Calu3 (cell line): Measurements from ENCODE around the gene ARPC1A. TPM values are rescaled to one million over a fixed set of nuclear protein-coding genes. Genes with fewer than 3 reads are reported as not detected.
"Not testable (repeated sequence)": the region's sequence is repeated elsewhere in the genome, so short reads cannot be mapped to it uniquely, and the experiment has no call there.

Experiments
- BruUV-seq: library from RNA; stranded (reverse); fragments of 400-500 nt; replicated peaks from 2 replicates; lab custom pipeline; 2021; lab: Mats Ljungman, UMichigan
- CTCF ChIA-PET: fragments of 300-600 bp; sonication (Branson Sonifier 250); formaldehyde crosslinking; loops from one replicate; lab custom pipeline; 2022; ENCODE audit warnings: antibody characterized with exemption; lab: Charles Lee
- DNase-seq: peaks from one replicate; pipeline ENCODE4 v3.0.0; 2022
- H3K27ac Mint-ChIP-seq: one replicate; pipeline ENCODE4 v1.8.0; 2022; ENCODE audit warnings: mixed read lengths; ENCODE audit not compliant: unreplicated experiment
- H3K27me3 Mint-ChIP-seq: one replicate; pipeline ENCODE4 v1.8.0; 2022; ENCODE audit warnings: mixed read lengths; ENCODE audit not compliant: unreplicated experiment
- H3K36me3 Mint-ChIP-seq: one replicate; pipeline ENCODE4 v1.8.0; 2022; ENCODE audit warnings: mild to moderate bottlenecking, moderate library complexity, mixed read lengths; ENCODE audit not compliant: insufficient read depth, unreplicated experiment
- H3K4me1 Mint-ChIP-seq: one replicate; pipeline ENCODE4 v1.8.0; 2022; ENCODE audit warnings: mild to moderate bottlenecking, low read depth, mixed read lengths; ENCODE audit not compliant: unreplicated experiment
- H3K4me3 Mint-ChIP-seq: one replicate; pipeline ENCODE4 v1.8.0; 2022; ENCODE audit warnings: mild to moderate bottlenecking, low read depth, moderate library complexity, mixed read lengths; ENCODE audit not compliant: unreplicated experiment
- H3K9me3 Mint-ChIP-seq: one replicate; pipeline ENCODE4 v1.8.0; 2022; ENCODE audit warnings: low read depth, mixed read lengths; ENCODE audit not compliant: unreplicated experiment
- CTCF ChIP-seq: fragments of 200-600 bp; IDR thresholded peaks from one replicate; pipeline ENCODE4 v1.8.0; 2022; ENCODE audit warnings: antibody characterized with exemption; ENCODE audit not compliant: unreplicated experiment
- intact Hi-C: fragments of 100-400 bp; cut with micrococcal nuclease; formaldehyde crosslinking; loops from one replicate; pipeline ENCODE4 v1.10.0; 2022; ENCODE audit not compliant: unreplicated experiment
- total RNA-seq: library from RNA; stranded (reverse); gene quantifications from 2 replicates; pipeline ENCODE4 v1.2.3, GENCODE V29; 2022

ARPC1A gene
- total RNA-seq, 1 experiment from 2014 or later = 146 TPM

GRCh38 chr7:99385564-99385963, 59.9 kb downstream of the ARPC1A start:
- Mint-ChIP-seq H3K36me3 (peaks cover 42% of the 10 kb centered on the region), H3K9me3 (no peaks in the 10 kb centered on the region), H3K27me3 (no peaks in the 10 kb centered on the region), H3K4me3 (no peak overlapping the region), H3K27ac (no peak overlapping the region), H3K4me1 (peaks cover 8% of the 10 kb centered on the region)
- CTCF ChIA-PET = no interaction called here
- no TSS peak for BruUV-seq
- TF ChIP-seq CTCF = no peak
- no peak for DNase-seq
- intact Hi-C loops = no loop called here

DNA sequence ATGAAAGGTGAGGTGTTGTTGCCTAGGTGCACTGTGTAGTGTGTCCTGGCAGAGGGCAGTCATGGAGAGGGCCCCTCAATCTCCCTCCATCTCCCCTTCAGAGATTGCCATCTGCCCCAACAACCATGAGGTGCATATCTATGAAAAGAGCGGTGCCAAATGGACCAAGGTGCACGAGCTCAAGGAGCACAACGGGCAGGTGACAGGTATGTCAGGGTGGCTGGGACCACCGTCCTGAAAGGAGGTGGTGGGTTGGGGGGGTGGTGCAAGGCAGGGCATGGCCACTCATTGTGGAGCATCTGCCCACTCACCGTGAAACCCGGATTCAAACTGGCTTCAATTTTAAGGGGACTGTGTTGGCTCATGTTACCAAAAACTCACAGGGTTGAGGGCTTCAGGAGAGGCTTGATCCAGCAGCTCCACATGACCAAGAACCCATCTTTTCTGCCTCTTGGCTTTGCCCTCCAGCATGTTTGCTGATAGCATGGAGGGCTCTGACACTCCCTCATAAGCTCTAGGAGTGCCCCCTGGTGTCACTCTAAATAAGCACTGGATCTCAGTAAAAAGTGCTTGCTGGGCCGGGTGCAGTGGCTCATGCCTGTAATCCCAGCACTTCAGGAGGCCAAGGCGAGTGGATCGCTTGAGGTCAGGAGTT, 61.0 kb downstream of the ARPC1A start:
- Mint-ChIP-seq H3K4me3 (no peak overlapping the region), H3K4me1 (no peaks in the 10 kb centered on the region), H3K9me3 (no peaks in the 10 kb centered on the region), H3K27me3 (no peaks in the 10 kb centered on the region), H3K27ac (no peak overlapping the region), H3K36me3 (peaks cover 48% of the 10 kb centered on the region)
- no peak for TF ChIP-seq CTCF
- no TSS peak for BruUV-seq
- CTCF ChIA-PET = interaction anchor here (0.6 to 1.3 kb wide), 2 partner anchors 21 to 200 kb away, joined by 3 read pairs; no protein-coding TSS in a partner anchor
- intact Hi-C loops = no loop called here
- peak; percentile 16 for DNase-seq

DNA sequence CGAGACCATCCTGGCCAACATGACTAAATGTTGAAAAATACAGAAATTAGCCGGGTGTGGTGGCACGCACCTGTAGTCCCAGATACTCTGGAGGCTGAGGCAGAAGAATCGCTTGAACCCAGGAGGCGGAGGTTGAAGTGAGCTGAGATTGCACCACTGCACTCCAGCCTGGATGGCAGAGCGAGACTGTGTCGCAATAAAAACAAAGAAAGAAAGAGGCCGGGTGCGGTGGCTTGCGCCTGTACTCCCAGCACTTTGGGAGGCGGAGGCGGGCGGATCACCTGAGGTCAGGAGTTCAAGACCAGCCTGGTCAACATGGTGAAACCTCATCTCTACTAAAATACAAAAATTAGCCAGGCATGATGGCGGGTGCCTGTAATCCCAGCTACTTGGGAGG, 61.5 kb downstream of the ARPC1A start:
- H3K4me1 Mint-ChIP-seq, BruUV-seq, H3K9me3 Mint-ChIP-seq, H3K27me3 Mint-ChIP-seq, DNase-seq, H3K4me3 Mint-ChIP-seq, intact Hi-C loops, H3K27ac Mint-ChIP-seq: not testable (repeated sequence)
- CTCF ChIA-PET = interaction anchor here (0.6 to 1.3 kb wide), 2 partner anchors 21 to 200 kb away, joined by 3 read pairs; no protein-coding TSS in a partner anchor
- H3K36me3 Mint-ChIP-seq = peaks cover 52% of the 10 kb centered on the region

DNA sequence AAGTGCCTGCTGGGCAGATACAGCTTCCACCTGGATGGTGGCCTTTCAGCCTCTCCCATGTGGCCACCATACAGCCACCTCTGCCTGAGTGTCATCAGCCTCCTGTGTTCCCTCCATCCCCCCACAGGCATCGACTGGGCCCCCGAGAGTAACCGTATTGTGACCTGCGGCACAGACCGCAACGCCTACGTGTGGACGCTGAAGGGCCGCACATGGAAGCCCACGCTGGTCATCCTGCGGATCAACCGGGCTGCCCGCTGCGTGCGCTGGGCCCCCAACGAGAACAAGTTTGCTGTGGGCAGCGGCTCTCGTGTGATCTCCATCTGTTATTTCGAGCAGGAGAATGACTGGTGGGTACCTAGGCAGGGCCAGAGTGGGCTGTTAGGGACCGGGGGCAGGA, 62.2 kb downstream of the ARPC1A start:
- no TSS peak for BruUV-seq
- DNase-seq = no peak
- no peak for TF ChIP-seq CTCF
- Mint-ChIP-seq H3K36me3 (peaks cover 58% of the 10 kb centered on the region), H3K4me1 (no peaks in the 10 kb centered on the region), H3K9me3 (no peaks in the 10 kb centered on the region), H3K4me3 (no peak overlapping the region), H3K27me3 (no peaks in the 10 kb centered on the region), H3K27ac (no peak overlapping the region)
- intact Hi-C loops = no loop called here
- CTCF ChIA-PET = no interaction called here

DNA sequence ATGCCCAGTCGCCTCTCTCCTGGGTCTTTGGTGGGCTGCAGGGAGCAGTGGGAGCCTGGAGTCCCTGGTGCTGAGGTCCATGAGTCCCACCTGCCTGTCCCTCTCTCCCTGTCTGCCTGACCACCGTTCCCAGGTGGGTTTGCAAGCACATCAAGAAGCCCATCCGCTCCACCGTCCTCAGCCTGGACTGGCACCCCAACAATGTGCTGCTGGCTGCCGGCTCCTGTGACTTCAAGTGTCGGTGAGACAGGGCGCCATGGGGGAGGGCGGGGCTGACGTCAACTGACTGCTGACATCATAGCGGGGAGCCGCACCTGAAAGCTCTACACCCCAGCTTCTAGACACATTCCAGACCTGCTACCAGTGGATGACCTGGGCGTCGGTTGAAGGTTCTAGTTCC, 64.1 kb downstream of the ARPC1A start:
- Mint-ChIP-seq H3K36me3 (peaks cover 70% of the 10 kb centered on the region), H3K4me1 (no peaks in the 10 kb centered on the region)
- CTCF ChIA-PET = no interaction called here

More for the DNA sequence above, 64.1 kb downstream of the ARPC1A start:
- no peaks in the 10 kb centered on the region for H3K27me3 Mint-ChIP-seq
- BruUV-seq = no TSS peak
- intact Hi-C loops = no loop called here
- no peak overlapping the region for H3K4me3 Mint-ChIP-seq
- no peaks in the 10 kb centered on the region for H3K9me3 Mint-ChIP-seq
- H3K27ac Mint-ChIP-seq = no peak overlapping the region
- no peak for TF ChIP-seq CTCF
- no peak for DNase-seq
